Midbrain (tissue), 1 donor: ENCODE results near the gene CUEDC1.

ENCODE experiments used
- DNase-seq: peaks from one replicate; lab custom pipeline; 2025; lab: John Stamatoyannopoulos, UW

CUEDC1 gene

GRCh38 chr17:57832314-57833178 is 122.7 kb downstream of the CUEDC1 start:
- DNase-seq = no peak

GRCh38 chr17:57830880-57831279 is 124.3 kb downstream of the CUEDC1 start:
- no peak for DNase-seq

- DNase-seq = no peak
Observed at GRCh38 chr17:57823469-57824401, 131.5 kb downstream of the CUEDC1 start.

GRCh38 chr17:57819867-57820266 is 135.3 kb downstream of the CUEDC1 start:
- DNase-seq = no peak

GRCh38 chr17:57819285-57819684 is 135.9 kb downstream of the CUEDC1 start:
- no peak for DNase-seq

- DNase-seq = no peak
Observed at GRCh38 chr17:57818066-57818465, 137.1 kb downstream of the CUEDC1 start.

- no peak for DNase-seq
Observed at GRCh38 chr17:57817299-57817698, 137.9 kb downstream of the CUEDC1 start.

GRCh38 chr17:57814421-57814820 is 140.8 kb downstream of the CUEDC1 start:
- DNase-seq = no peak

- DNase-seq = no peak
Observed at GRCh38 chr17:57811638-57812280, 143.5 kb downstream of the CUEDC1 start.
